HL-60 (cell line): Measurements from ENCODE around the gene FBN2.

Source experiments
- CTCF ChIP-seq: IDR thresholded peaks from one replicate; pipeline ENCODE4 v1.5.1; 2011; ENCODE audit warnings: low read length, control low read depth, inconsistent platforms; ENCODE audit not compliant: insufficient read depth
- GABPA ChIP-seq: IDR thresholded peaks from 2 replicates; pipeline ENCODE4 v1.6.1; 2012; ENCODE audit warnings: low read depth
- POLR2AphosphoS5 ChIP-seq: IDR thresholded peaks from 2 replicates; pipeline ENCODE4 v1.6.1; 2012; ENCODE audit warnings: low read depth
- REST ChIP-seq: IDR thresholded peaks from 2 replicates; pipeline ENCODE4 v1.6.1; 2012; ENCODE audit warnings: low read depth; ENCODE audit not compliant: insufficient replicate concordance
- SPI1 ChIP-seq: IDR thresholded peaks from 2 replicates; pipeline ENCODE4 v1.6.1; 2012; ENCODE audit warnings: low read depth, mild to moderate bottlenecking, borderline replicate concordance

GRCh38 chr5:128414469-128414868, 123.6 kb downstream of the FBN2 start:
- TF ChIP-seq CTCF = no peak
- TF ChIP-seq REST = no peak
- no peak for TF ChIP-seq GABPA
- TF ChIP-seq POLR2AphosphoS5 = no peak
- no peak for TF ChIP-seq SPI1
